Gastrocnemius medialis (tissue), 4 donors: ENCODE measurements around the gene SH2D6. TPM values are rescaled to one million over a fixed set of nuclear protein-coding genes. Genes with fewer than 3 reads are reported as not detected.
A peak's percentile ranks its signal among the peaks of the same experiment; 100 is the strongest.

Experiments
- ATAC-seq, 2 donors: fragments of 150-250 bp; one replicate each; pipeline ENCODE4 v1.9.1; 2016
- DNase-seq, 2 donors: peaks; one replicate each; pipeline ENCODE4 v3.0.0-alpha.2; 2019
- H3K27ac ChIP-seq, 4 donors: fragments of 200-600 bp; sonication (generic); 1 replicate in 1 of 4; 2 replicates in 3 of 4; pipeline ENCODE4 v1.5.1; 2016 to 2018; ENCODE audit warnings: mild to moderate bottlenecking in 2 of 4, moderate library complexity in 1 of 4
- H3K27me3 ChIP-seq, 3 donors: fragments of 200-600 bp; sonication (generic) in 2 of 3; 1 replicate in 1 of 3; 2 replicates in 2 of 3; pipeline versions ENCODE4 v1.5.1 to v1.6.0; 2016 to 2019; ENCODE audit warnings: mild to moderate bottlenecking in 1 of 3, moderate library complexity in 1 of 3
- H3K36me3 ChIP-seq, 2 donors: fragments of 200-600 bp; sonication (generic) in 1 of 2; one replicate each; pipeline ENCODE4 v1.5.1; 2017 to 2018
- H3K4me1 ChIP-seq, 2 donors: fragments of 200-600 bp; sonication (generic) in 1 of 2; one replicate each; pipeline ENCODE4 v1.5.1; 2016 to 2017; ENCODE audit warnings: mild to moderate bottlenecking in 2 of 2
- H3K4me3 ChIP-seq, 4 donors: fragments of 200-600 bp; sonication (generic) in 3 of 4; 1 replicate in 1 of 4; 2 replicates in 3 of 4; pipeline ENCODE4 v1.5.1; 2016 to 2019; ENCODE audit warnings: mild to moderate bottlenecking in 2 of 4
- H3K9me3 ChIP-seq, 3 donors: fragments of 200-600 bp; sonication (generic) in 2 of 3; 1 replicate in 1 of 3; 2 replicates in 2 of 3; pipeline ENCODE4 v1.5.1; 2016 to 2019
- POLR2A ChIP-seq, 2 donors: fragments of 450-650 bp; IDR thresholded peaks; one replicate each; pipeline ENCODE4 v1.6.1; 2017; ENCODE audit warnings: antibody characterized with exemption in 2 of 2, mild to moderate bottlenecking in 2 of 2, moderate library complexity in 2 of 2
- in situ Hi-C, 4 donors: fragments of 200-750 bp; cut with MboI; loops; one replicate each; pipeline versions ENCODE4 v1.15.0 to v1.8.0; 2017; ENCODE audit warnings: low sequenced_read_pairs in 4 of 4
- intact Hi-C: fragments of 100-400 bp; cut with DNase I; formaldehyde crosslinking; loops from one replicate; pipeline ENCODE4 v1.15.1; 2023; ENCODE audit warnings: low total_unique reads
- total RNA-seq, 4 donors: library from RNA; depleted of rRNA; stranded (reverse); fragments of >200 nt; gene quantifications; one replicate each; pipeline versions ENCODE4 v1.1.0 to v1.2.3, GENCODE V29; 2016
- TF ChIP-seq, protein P1 (sequence below), 5 experiments: fragments of 450-650 bp in 3 of 5; fragments of 200-600 bp in 2 of 5; sonication (generic) in 2 of 5; IDR thresholded peaks in 4 of 5; conservative IDR thresholded peaks in 1 of 5; 1 replicate in 4 of 5; 2 replicates in 1 of 5; pipeline ENCODE4 v1.5.1; 2016 to 2019; ENCODE audit warnings: antibody characterized with exemption in 5 of 5, mild to moderate bottlenecking in 3 of 5, moderate library complexity in 3 of 5

The SH2D6 gene
- total RNA-seq, 4 donors from 2014 or later, result 3.5 TPM; not detected in 3

GRCh38 chr2:85419009-85419675, 628 bp downstream of the SH2D6 start:
- Histone ChIP-seq H3K4me1 (peaks cover 12 to 25% of the 10 kb centered on the region in 2 donors), H3K27me3 (peaks cover 0 to under 1% (median under 1%) of the 10 kb centered on the region in 3 donors), H3K27ac (peak overlapping the region; percentile 93 to 98 (median 95)), H3K4me3 (peak overlapping the region; percentile 64 to 91 (median 78)), H3K36me3 (no peaks in the 10 kb centered on the region), H3K9me3 (no peaks in the 10 kb centered on the region)
- intact Hi-C loops, result no loop called here
- DNase-seq (peak in 1 of 2 donors; percentile 39), ATAC-seq (peak; percentile 23 to 36)
- in situ Hi-C loops, result no loop called here
- TF ChIP-seq, protein P1, sequence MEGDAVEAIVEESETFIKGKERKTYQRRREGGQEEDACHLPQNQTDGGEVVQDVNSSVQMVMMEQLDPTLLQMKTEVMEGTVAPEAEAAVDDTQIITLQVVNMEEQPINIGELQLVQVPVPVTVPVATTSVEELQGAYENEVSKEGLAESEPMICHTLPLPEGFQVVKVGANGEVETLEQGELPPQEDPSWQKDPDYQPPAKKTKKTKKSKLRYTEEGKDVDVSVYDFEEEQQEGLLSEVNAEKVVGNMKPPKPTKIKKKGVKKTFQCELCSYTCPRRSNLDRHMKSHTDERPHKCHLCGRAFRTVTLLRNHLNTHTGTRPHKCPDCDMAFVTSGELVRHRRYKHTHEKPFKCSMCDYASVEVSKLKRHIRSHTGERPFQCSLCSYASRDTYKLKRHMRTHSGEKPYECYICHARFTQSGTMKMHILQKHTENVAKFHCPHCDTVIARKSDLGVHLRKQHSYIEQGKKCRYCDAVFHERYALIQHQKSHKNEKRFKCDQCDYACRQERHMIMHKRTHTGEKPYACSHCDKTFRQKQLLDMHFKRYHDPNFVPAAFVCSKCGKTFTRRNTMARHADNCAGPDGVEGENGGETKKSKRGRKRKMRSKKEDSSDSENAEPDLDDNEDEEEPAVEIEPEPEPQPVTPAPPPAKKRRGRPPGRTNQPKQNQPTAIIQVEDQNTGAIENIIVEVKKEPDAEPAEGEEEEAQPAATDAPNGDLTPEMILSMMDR (IDR thresholded peaks at IDR 0.05 in 4 of 5, conservative IDR thresholded peaks at IDR 0.05 in 1 of 5), result no peak
- no peak for TF ChIP-seq POLR2A (IDR thresholded peaks at IDR 0.05)

DNA sequence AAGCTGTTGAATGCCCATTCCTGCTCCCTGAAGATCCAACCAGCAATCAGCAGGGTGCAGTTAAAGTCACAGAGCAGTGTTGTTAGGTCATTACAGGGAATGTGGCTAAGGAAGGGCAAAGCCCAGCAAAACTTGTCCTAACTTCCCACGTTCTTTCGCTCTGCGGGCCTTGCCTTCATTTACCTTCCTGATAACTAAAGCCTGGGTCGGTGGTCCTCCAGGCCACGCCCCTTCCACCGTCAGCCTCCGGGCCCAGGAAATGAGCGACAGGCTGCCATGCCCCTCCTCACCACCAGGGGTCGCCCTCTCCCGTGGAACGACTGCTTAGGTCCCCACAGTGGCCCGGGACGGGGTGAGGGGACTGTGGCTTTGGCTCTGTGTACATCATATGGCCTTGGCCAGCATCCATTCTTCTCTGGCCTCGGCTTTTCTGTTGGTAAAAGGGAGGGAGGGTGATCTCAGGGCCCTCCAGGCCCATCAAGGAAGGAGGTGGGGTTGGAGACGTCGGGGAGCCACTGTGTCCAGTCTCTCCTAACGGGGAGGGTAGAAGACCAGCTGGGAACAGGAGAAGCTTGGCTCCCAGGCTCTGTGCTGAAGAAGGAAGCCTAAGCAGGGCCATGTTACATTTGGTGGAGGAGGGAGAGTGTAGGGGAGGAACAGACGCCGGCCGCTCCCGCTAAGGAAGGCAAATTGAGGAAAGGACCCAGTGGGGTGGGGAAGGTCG, 2.2 kb downstream of the SH2D6 start:
- in situ Hi-C loops, result loop anchor here (5.0 kb wide), 3 partner anchors 127 to 137 kb away; no protein-coding TSS in a partner anchor
- Histone ChIP-seq H3K27me3 (no peaks in the 10 kb centered on the region), H3K27ac (peak overlapping the region; percentile 93 to 98 (median 95)), H3K4me3 (peak overlapping the region in 3 of 4 donors; percentile 2 to 19 (median 3)), H3K9me3 (no peaks in the 10 kb centered on the region), H3K4me1 (peaks cover 12 to 25% of the 10 kb centered on the region in 2 donors), H3K36me3 (no peaks in the 10 kb centered on the region)
- DNase-seq, result peak; percentile 63 to 82
- TF ChIP-seq POLR2A (IDR thresholded peaks at IDR 0.05), result no peak
- TF ChIP-seq, protein P1 (IDR thresholded peaks at IDR 0.05 in 4 of 5, conservative IDR thresholded peaks at IDR 0.05 in 1 of 5), result peak; percentile 100
- ATAC-seq, result peak; percentile 58 to 66
- intact Hi-C loops, result loop anchor here (1.0 kb wide), 1 partner anchor 132 kb away; no protein-coding TSS in a partner anchor

- DNase-seq, result no peak
- H3K4me1 ChIP-seq, result peaks cover 12 to 25% of the 10 kb centered on the region in 2 donors
- H3K4me3 ChIP-seq, result no peak overlapping the region
- peak overlapping the region; percentile 93 to 98 (median 95) for H3K27ac ChIP-seq
- H3K27me3 ChIP-seq, result no peaks in the 10 kb centered on the region
- in situ Hi-C loops (loop anchor here (5.0 kb wide), 3 partner anchors 126 to 136 kb away; no protein-coding TSS in a partner anchor), intact Hi-C loops (no loop called here)
- no peak for ATAC-seq
- no peaks in the 10 kb centered on the region for H3K9me3 ChIP-seq
- TF ChIP-seq POLR2A (IDR thresholded peaks at IDR 0.05), result no peak
- TF ChIP-seq, protein P1 (IDR thresholded peaks at IDR 0.05 in 4 of 5, conservative IDR thresholded peaks at IDR 0.05 in 1 of 5), result no peak
- H3K36me3 ChIP-seq, result no peaks in the 10 kb centered on the region
Observed at GRCh38 chr2:85421260-85422071, 3.0 kb downstream of the SH2D6 start.

GRCh38 chr2:85422072-85422457, 3.6 kb downstream of the SH2D6 start:
- ATAC-seq (no peak), DNase-seq (no peak)
- Histone ChIP-seq H3K36me3 (no peaks in the 10 kb centered on the region), H3K27ac (no peak overlapping the region), H3K9me3 (no peaks in the 10 kb centered on the region), H3K27me3 (no peaks in the 10 kb centered on the region), H3K4me1 (peaks cover 12 to 25% of the 10 kb centered on the region in 2 donors), H3K4me3 (no peak overlapping the region)
- no peak for TF ChIP-seq POLR2A (IDR thresholded peaks at IDR 0.05)
- intact Hi-C loops (no loop called here), in situ Hi-C loops (loop anchor here (5.0 kb wide), 3 partner anchors 125 to 135 kb away; no protein-coding TSS in a partner anchor)
